ENCODE measurements around the gene RNASET2.

Gene RNASET2

DNA sequence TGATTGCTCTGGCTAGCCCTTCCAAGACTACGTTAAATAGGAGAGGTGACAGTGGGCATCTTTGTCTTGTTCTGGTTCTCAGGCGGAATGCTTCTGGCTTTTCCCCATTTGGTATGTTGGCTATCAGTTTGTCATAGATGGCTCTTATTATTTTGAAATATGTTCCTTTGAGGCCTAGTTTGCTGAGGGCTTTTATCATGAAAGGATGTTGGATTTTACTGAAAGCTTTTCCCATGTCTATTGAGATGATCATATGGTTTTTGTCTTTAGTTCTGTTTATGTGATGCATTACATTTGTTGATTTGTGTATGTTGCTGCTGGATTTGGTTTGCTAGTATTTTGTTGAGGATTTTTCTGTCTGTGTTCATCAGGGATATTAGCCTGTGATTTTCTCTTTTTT, 9.9 kb upstream of the RNASET2 start:
- Histone ChIP-seq H3K4me2 (ENCODE audit: low read length) (no peak overlapping the region), H3K36me3 (ENCODE audit: insufficient read depth, low read length) (peaks cover 3% of the 10 kb centered on the region), H3K4me1 (ENCODE audit: control insufficient read depth, insufficient read depth, low read length) (no peaks in the 10 kb centered on the region), H3K9ac (ENCODE audit: low read depth, low read length) (no peak overlapping the region), H3K9me3 (replicated peaks; ENCODE audit: low read length) (no peaks in the 10 kb centered on the region), H3K27me3 (ENCODE audit: control insufficient read depth, insufficient read depth, low read length) (no peaks in the 10 kb centered on the region), H3K4me3 (ENCODE audit: low read length) (no peak overlapping the region)

DNA sequence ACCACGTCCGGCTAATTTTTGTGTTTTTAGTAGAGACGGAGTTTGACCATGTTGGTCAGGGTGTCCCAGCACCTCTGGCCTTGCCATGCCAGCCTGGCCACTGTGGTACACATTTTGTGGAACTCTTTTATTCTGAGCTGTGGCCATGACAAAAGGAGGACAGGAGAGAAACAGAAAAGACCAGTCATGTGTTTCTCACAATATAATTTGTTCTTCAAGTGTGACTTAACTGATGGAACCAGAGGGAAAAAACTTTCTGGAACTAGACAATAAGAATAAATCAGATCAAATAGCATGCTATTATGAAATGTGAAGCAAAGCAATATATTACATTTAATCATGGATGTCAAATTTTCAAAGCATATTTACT, 4.2 kb upstream of the RNASET2 start:
- peaks cover 16% of the 10 kb centered on the region for H3K4me1 ChIP-seq (ENCODE audit: control insufficient read depth, insufficient read depth, low read length)
- no peaks in the 10 kb centered on the region for H3K36me3 ChIP-seq (ENCODE audit: insufficient read depth, low read length)
- H3K4me3 ChIP-seq (ENCODE audit: low read length) = no peak overlapping the region
- H3K9ac ChIP-seq (ENCODE audit: low read depth, low read length) = no peak overlapping the region
- no peaks in the 10 kb centered on the region for H3K27me3 ChIP-seq (ENCODE audit: control insufficient read depth, insufficient read depth, low read length)
- H3K9me3 ChIP-seq (replicated peaks; ENCODE audit: low read length) = no peaks in the 10 kb centered on the region
- no peak overlapping the region for H3K4me2 ChIP-seq (ENCODE audit: low read length)

DNA sequence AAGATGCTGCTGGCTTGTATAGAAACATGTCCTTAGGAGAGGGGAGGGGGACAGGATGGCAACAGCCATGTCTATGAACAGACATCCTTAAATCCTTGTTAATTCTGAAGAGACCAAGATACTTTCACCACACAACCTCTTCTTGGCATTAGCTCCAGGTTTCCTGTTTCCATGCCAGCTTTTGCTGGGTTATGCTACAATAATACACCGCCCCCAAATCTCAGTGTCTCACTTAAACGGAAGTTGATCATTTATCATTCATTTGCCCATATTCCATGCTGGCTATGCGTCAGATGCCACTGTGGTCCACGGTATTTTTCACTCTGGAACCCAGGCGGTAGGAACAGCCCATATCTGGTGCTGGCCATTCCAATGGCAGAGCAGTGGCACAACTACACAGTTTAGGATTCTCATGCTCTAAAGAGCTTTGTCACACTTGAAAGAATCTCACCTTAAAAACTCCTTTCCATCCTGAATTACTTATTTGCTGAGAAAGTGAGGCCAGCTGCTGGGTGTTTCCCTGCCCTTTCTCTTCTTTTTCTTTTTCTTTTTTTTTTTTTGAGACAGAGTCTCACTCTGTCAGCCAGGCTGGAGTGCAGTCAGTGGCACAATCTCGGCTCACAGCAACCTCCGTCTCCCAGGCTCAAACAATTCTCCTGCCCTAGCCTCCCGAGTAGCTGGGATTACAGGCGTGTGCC, 3.7 kb upstream of the RNASET2 start:
- no peaks in the 10 kb centered on the region for H3K36me3 ChIP-seq (ENCODE audit: insufficient read depth, low read length)
- no peaks in the 10 kb centered on the region for H3K9me3 ChIP-seq (replicated peaks; ENCODE audit: low read length)
- H3K4me2 ChIP-seq (ENCODE audit: low read length) = no peak overlapping the region
- H3K4me1 ChIP-seq (ENCODE audit: control insufficient read depth, insufficient read depth, low read length) = peaks cover 20% of the 10 kb centered on the region
- H3K27me3 ChIP-seq (ENCODE audit: control insufficient read depth, insufficient read depth, low read length) = no peaks in the 10 kb centered on the region
- no peak overlapping the region for H3K9ac ChIP-seq (ENCODE audit: low read depth, low read length)
- no peak overlapping the region for H3K4me3 ChIP-seq (ENCODE audit: low read length)

DNA sequence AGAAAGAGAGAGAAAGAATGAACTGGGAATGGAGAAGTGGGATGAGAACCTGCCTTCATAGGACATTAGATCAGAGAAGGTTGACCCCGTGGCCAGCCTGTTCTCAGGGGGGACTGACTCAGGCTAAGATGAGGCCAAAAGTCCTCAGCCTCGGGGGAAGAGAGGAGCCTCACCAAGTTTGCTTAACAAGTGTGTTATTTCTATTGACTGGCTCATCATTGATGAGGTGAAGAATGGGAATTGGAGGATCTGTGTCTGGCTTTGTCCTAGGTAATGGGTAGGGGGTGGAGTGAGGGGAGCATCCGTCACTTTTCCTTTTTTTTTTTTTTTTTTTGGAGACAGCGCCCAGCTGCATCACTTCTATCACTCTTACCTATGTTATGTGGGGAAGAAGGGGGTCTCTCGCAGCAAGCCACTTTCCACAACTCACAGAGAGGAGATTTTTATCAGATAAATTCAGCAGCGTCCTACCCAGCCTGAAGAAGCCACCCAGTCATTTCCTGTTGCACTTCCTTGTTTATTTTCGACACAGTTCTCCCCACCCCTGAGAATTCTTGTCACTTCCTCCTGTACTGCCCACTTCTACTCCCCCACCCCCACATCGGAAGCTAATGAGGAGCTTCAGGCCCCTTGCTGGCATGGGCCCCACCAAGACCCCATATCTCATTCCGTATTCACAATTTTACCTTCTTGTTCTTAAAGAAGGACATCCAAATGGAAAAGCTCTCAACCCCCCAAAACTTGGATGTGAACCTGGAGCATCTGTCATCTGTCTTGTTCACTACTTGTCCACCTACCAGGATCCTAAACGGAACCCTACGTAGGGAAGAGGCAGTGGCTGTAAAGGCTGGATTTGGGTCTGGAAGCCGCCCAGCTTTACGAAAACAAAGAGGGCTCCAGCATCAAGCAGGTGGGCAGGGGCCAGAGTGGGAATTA, 2.8 kb upstream of the RNASET2 start:
- Histone ChIP-seq H3K9me3 (replicated peaks; ENCODE audit: low read length) (no peaks in the 10 kb centered on the region), H3K4me1 (ENCODE audit: control insufficient read depth, insufficient read depth, low read length) (peaks cover 20% of the 10 kb centered on the region)

DNA sequence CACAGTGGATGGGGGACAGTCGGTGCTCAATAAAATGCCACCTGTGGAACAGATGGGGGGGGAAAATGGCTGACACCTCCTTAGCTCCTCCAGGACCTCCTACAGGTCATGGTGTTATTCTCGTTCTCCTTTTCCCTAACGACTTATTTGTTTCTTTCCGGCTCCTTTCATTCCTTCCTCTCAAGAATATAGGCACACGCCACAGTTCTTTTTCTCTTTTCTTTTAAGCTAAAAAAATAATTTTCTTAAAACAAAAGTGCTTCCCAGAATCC, 1.4 kb upstream of the RNASET2 start:
- Histone ChIP-seq H3K4me3 (ENCODE audit: low read length) (no peak overlapping the region), H3K36me3 (ENCODE audit: insufficient read depth, low read length) (no peaks in the 10 kb centered on the region), H3K9me3 (replicated peaks; ENCODE audit: low read length) (no peaks in the 10 kb centered on the region), H3K9ac (ENCODE audit: low read depth, low read length) (no peak overlapping the region), H3K4me2 (ENCODE audit: low read length) (no peak overlapping the region), H3K27me3 (ENCODE audit: control insufficient read depth, insufficient read depth, low read length) (no peaks in the 10 kb centered on the region), H3K4me1 (ENCODE audit: control insufficient read depth, insufficient read depth, low read length) (peaks cover 20% of the 10 kb centered on the region)

More for the DNA sequence above, 2.8 kb upstream of the RNASET2 start:
- Histone ChIP-seq H3K36me3 (ENCODE audit: insufficient read depth, low read length) (no peaks in the 10 kb centered on the region), H3K27me3 (ENCODE audit: control insufficient read depth, insufficient read depth, low read length) (no peaks in the 10 kb centered on the region), H3K9ac (ENCODE audit: low read depth, low read length) (no peak overlapping the region), H3K4me3 (ENCODE audit: low read length) (no peak overlapping the region), H3K4me2 (ENCODE audit: low read length) (no peak overlapping the region)

DNA sequence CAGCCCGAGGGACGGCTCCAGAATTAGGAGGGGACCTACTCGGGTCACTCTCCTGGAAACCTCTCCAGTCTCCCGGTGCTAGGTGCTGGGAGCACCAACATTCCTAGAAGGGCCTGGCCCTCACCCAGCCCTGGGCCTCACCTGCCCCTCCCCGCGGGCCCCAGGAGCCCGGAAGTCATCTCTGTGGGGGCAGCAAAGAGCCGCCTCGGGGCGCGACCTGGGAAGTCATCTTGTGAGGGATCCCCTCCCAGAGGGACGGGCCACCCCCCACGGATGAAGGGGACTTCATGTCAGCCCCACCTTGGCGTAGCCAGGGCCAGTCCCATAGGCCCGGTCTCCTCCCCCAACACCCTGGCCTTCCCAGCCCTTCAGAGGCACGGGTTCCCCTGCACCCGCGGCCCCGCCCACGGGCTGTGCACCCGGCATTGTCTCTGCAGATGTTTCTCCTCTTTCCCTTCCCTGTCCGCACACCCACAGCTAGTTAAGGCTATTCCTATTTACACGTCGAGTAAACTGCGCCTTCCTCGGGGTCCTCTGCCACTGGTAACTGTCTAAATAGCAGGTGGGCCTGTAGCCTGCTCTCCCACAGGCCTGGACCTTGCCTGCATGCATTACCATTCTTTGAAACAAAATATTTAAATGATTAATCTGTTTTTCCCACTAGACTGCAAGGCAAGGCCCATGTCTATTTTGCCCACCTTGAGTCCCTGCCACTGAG, 896 bp upstream of the RNASET2 start:
- peak overlapping the region; percentile 100 for H3K4me2 ChIP-seq (ENCODE audit: low read length)
- H3K4me3 ChIP-seq (ENCODE audit: low read length) = peak overlapping the region; percentile 98
- H3K27me3 ChIP-seq (ENCODE audit: control insufficient read depth, insufficient read depth, low read length) = no peaks in the 10 kb centered on the region
- peak overlapping the region; percentile 86 for H3K9ac ChIP-seq (ENCODE audit: low read depth, low read length)
- H3K36me3 ChIP-seq (ENCODE audit: insufficient read depth, low read length) = no peaks in the 10 kb centered on the region
- peaks cover 20% of the 10 kb centered on the region for H3K4me1 ChIP-seq (ENCODE audit: control insufficient read depth, insufficient read depth, low read length)
- H3K9me3 ChIP-seq (replicated peaks; ENCODE audit: low read length) = no peaks in the 10 kb centered on the region

DNA sequence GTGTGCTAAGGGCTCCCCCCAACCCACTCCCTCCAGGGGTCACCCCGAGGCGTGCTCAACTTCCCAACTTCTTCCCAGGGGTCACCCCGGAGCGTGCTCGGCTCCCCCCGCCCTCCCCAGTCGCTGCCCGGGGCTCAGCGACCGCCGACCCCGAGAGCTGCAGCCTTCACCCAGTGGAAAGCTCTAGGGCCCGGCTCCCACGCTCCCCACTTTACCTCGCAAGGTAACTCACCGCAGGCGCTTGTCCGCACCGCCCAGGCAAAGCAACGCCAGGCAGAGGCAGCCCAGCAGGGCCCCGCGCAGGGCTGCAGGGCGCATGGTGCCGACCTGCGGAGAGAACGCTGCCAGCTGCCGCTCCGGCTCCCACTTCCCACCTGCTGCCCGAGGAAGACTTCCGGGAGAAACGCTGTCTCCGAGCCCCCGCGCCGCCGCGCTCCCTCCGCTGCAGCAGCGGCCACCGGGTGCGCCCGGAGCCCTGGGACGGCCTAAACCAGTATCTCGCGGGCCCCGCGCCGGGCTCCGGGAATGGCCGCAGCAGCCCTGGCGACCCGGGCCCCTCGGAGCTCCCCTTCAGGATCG, 396 bp downstream of the RNASET2 start:
- H3K36me3 ChIP-seq (ENCODE audit: insufficient read depth, low read length) = no peaks in the 10 kb centered on the region
- H3K9me3 ChIP-seq (replicated peaks; ENCODE audit: low read length) = no peaks in the 10 kb centered on the region
- H3K27me3 ChIP-seq (ENCODE audit: control insufficient read depth, insufficient read depth, low read length) = no peaks in the 10 kb centered on the region
- H3K4me2 ChIP-seq (ENCODE audit: low read length) = peak overlapping the region; percentile 100
- peak overlapping the region; percentile 98 for H3K4me3 ChIP-seq (ENCODE audit: low read length)
- peak overlapping the region; percentile 75 for H3K9ac ChIP-seq (ENCODE audit: low read depth, low read length)
- H3K4me1 ChIP-seq (ENCODE audit: control insufficient read depth, insufficient read depth, low read length) = peaks cover 20% of the 10 kb centered on the region

DNA sequence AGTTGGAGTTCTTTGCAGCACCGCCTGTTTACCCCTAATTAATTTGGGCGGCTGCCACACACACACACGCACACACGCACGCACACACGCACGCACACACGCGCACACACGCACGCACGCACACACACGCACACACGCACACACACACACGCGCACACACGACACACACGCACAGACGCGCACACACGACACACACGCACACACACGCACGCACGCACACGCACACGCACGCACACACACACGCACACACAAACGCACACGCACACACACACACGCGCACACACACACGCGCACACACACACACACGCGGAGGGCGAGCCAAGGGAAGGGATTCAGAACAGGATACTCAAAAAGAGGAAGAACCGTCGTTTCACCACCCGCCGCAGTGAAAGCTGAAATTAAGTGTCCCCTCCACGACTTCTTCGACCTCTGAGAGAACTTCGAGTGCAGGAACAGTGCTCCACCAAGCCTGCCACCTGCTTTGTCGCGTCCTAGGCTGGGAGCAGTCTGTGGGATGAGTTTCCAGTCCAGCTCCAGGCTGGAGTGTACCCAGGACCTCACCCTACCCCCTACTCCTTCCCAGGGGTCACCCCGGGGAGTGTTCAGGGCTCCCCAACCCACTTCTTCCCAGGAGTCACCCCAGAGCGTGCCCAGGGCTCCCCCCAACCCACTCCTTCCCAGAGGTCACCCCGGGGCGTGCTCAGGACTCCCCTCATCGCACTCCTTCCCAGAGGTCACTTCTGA, 1.1 kb downstream of the RNASET2 start:
- H3K9ac ChIP-seq (ENCODE audit: low read depth, low read length) = peak overlapping the region; percentile 75
- H3K27me3 ChIP-seq (ENCODE audit: control insufficient read depth, insufficient read depth, low read length) = no peaks in the 10 kb centered on the region
- peak overlapping the region; percentile 98 for H3K4me3 ChIP-seq (ENCODE audit: low read length)
- peaks cover 20% of the 10 kb centered on the region for H3K4me1 ChIP-seq (ENCODE audit: control insufficient read depth, insufficient read depth, low read length)
- no peaks in the 10 kb centered on the region for H3K36me3 ChIP-seq (ENCODE audit: insufficient read depth, low read length)
- no peaks in the 10 kb centered on the region for H3K9me3 ChIP-seq (replicated peaks; ENCODE audit: low read length)
- H3K4me2 ChIP-seq (ENCODE audit: low read length) = peak overlapping the region; percentile 100

DNA sequence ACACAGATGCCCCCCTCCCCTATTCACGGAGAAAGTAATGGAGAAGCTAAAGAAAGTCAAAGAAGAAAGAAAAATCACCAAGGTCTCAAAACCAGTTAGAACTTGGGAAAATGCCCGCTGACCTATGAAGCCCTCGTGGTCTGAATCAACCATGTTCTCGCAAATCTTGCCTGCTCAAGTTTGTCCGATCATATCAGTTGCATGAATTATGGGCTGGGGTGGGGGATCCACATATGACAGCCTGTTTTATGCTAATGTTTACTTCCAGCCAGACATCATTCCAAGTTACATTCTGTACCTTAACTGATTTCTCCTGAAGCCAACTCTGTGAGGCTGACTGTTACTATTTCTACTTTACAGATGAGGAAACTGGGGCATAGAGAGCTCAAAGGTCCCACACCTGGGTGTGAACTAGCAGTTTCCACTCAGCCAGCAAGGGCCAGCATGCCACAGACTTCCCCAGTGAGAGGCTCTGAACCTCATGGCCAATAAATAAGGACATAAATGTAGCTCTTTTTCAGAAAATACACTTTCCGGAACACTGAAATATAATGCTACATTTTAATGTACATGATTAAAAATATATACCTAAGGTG, 2.1 kb downstream of the RNASET2 start:
- Histone ChIP-seq H3K36me3 (ENCODE audit: insufficient read depth, low read length) (no peaks in the 10 kb centered on the region), H3K4me2 (ENCODE audit: low read length) (no peak overlapping the region), H3K27me3 (ENCODE audit: control insufficient read depth, insufficient read depth, low read length) (no peaks in the 10 kb centered on the region), H3K9ac (ENCODE audit: low read depth, low read length) (no peak overlapping the region), H3K4me1 (ENCODE audit: control insufficient read depth, insufficient read depth, low read length) (peaks cover 20% of the 10 kb centered on the region), H3K9me3 (replicated peaks; ENCODE audit: low read length) (no peaks in the 10 kb centered on the region), H3K4me3 (ENCODE audit: low read length) (no peak overlapping the region)

DNA sequence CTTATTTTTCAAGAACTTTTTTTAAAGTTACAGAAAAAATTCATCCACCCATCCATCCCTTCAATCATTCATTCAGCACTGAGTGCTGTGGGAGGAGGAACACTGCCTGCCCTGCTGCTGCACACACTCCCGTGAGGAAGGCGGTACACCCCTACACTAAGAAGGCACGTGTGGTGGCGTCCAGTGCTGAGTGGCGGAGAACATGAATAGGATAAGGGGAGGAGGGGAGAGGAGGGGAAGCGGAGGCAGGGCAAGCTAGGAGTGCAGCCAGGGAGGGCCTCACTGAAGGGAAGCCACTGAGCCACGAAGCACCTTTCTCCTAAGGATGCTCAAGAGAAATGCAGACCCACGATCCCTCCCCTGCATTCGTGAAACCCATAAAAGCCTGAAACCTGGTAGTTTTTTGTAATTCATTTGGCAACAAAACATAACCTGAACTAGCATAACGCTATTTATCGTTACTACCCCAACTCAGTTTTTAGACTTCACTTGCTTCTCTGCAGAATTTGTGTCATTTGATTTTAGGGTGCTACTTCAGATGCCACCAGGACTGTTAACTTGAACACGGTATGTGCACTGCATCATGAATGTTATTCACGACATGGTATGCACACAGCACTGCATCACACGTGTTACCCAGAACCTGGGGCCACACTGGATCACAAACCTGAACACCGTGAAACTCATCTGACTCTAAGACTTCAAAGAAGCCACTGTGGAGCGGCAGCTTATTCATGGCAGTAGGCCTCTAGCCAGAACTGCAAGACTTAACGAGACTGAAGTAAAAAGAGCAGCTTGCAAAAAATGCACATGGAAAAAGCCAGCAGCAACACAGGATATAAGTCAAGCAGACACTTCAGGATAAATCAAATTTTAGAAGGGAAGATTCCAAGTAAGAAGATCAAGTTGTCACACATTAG, 3.5 kb downstream of the RNASET2 start:
- Histone ChIP-seq H3K27me3 (ENCODE audit: control insufficient read depth, insufficient read depth, low read length) (no peaks in the 10 kb centered on the region), H3K9me3 (replicated peaks; ENCODE audit: low read length) (no peaks in the 10 kb centered on the region), H3K36me3 (ENCODE audit: insufficient read depth, low read length) (no peaks in the 10 kb centered on the region), H3K4me1 (ENCODE audit: control insufficient read depth, insufficient read depth, low read length) (peaks cover 17% of the 10 kb centered on the region), H3K9ac (ENCODE audit: low read depth, low read length) (no peak overlapping the region), H3K4me3 (ENCODE audit: low read length) (no peak overlapping the region), H3K4me2 (ENCODE audit: low read length) (no peak overlapping the region)

All from skeletal muscle satellite cell (primary cell).